PFSK-1 (cell line): ENCODE results near the gene GGTA1.

Source experiments
- POLR2AphosphoS5 ChIP-seq: IDR thresholded peaks from 2 replicates; pipeline ENCODE4 v1.6.1; 2012; ENCODE audit warnings: low read depth, mild to moderate bottlenecking, control low read depth, low read length, moderate library complexity
- TAF1 ChIP-seq: IDR thresholded peaks from 2 replicates; pipeline ENCODE4 v1.6.1; 2012; ENCODE audit warnings: low read length, control low read depth, borderline replicate concordance; ENCODE audit not compliant: insufficient read depth
- TF ChIP-seq, protein P1 (sequence below), 2 experiments: IDR thresholded peaks; 2 replicates each; pipeline versions ENCODE4 v1.6.1 to v1.8.0; 2011 to 2012; ENCODE audit warnings: low read depth in 2 of 2, low read length in 2 of 2, control low read depth in 1 of 2, inconsistent platforms in 1 of 2, mild to moderate bottlenecking in 1 of 2, moderate library complexity in 1 of 2; ENCODE audit not compliant: insufficient read depth in 1 of 2

DNA sequence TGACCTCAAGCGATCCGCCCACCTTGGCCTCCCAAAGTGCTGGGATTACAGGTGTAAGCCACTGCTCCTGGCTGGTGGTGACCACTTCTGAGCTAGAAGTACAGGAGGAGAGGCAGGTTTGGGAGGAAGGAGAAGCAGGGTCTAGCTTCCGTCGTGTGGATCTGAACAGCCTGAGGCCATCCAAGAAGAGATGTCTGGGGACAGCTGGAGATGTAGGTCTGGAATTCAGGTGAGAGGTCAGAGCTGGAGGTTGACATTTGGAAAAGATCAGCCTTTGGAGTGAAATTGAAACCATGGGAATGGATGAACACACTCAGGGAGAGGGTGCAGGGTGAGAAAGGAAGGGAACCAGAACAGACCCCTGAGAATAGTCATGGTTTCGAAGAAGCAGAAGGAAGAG, 33.2 kb upstream of the GGTA1 start:
- TF ChIP-seq POLR2AphosphoS5: no peak
- TF ChIP-seq, protein P1, sequence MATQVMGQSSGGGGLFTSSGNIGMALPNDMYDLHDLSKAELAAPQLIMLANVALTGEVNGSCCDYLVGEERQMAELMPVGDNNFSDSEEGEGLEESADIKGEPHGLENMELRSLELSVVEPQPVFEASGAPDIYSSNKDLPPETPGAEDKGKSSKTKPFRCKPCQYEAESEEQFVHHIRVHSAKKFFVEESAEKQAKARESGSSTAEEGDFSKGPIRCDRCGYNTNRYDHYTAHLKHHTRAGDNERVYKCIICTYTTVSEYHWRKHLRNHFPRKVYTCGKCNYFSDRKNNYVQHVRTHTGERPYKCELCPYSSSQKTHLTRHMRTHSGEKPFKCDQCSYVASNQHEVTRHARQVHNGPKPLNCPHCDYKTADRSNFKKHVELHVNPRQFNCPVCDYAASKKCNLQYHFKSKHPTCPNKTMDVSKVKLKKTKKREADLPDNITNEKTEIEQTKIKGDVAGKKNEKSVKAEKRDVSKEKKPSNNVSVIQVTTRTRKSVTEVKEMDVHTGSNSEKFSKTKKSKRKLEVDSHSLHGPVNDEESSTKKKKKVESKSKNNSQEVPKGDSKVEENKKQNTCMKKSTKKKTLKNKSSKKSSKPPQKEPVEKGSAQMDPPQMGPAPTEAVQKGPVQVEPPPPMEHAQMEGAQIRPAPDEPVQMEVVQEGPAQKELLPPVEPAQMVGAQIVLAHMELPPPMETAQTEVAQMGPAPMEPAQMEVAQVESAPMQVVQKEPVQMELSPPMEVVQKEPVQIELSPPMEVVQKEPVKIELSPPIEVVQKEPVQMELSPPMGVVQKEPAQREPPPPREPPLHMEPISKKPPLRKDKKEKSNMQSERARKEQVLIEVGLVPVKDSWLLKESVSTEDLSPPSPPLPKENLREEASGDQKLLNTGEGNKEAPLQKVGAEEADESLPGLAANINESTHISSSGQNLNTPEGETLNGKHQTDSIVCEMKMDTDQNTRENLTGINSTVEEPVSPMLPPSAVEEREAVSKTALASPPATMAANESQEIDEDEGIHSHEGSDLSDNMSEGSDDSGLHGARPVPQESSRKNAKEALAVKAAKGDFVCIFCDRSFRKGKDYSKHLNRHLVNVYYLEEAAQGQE (IDR thresholded peaks at IDR 0.05; ENCODE audit: insufficient read depth in 1 of 2, low read depth in 2 of 2, low read length in 2 of 2): no peak
- TF ChIP-seq TAF1: no peak
